T1000 (cell line): ENCODE results near the gene AIF1L.

ENCODE experiments used
- DNase-seq: peaks from one replicate; lab custom pipeline; 2025; ENCODE audit warnings: mixed read lengths; lab: John Stamatoyannopoulos, UW

The AIF1L gene

DNA sequence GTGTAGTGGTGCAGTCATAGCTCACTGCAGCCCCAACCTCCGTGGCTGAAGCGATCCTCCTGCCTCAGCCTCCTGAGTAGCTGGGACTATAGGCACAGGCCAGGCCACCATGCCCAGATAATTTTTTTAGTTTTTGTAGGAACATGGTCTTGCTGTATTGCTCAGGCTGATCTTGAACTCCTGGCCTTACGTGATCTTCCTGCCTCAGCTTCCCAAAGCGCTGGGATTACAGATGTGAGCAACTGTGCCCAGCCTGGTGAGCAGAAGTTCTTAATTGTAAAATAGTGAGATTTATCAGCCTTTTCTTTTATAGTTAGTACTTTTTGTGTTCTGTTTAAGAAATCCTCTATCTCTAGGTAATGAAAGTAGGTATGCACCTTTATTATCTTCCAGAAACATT is 71.6 kb downstream of the AIF1L start:
- no peak for DNase-seq

DNA sequence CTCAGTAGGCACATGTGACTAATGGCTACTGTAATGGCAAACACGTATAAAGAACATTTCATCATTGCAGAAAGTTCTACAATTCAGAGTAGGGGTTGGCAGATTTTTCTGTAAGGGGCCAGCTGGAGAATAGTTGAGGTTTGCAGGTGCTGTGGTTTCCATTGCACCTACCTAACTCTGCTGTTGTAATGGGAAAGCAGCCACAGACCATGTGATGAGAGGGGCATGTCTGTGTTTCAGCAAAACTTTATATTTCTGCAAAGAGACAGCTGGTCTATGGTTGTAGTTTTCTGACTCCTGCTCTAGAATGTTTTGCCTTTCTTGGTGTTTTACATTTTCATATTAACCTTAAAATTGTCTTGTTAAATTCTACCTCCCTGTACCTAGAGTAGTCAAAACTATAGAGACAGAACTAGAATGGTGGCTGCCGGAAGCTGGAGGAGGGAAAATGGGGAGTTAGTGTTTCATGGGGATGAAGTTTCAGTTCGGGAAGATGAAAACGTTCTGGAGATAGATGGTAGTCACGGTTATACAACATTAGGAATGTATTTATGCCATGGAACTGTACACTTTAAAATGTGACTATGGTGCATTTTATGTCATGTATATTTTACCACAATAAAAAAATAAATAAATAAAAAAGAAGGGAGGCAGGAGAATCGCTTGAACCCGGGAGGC is 73.4 kb downstream of the AIF1L start:
- DNase-seq = no peak
